Fibroblast of lung (primary cell): ENCODE measurements around the gene NUDCD3.

Experiments
- CTCF ChIP-seq, 2 donors: IDR thresholded peaks in 1 of 2; conservative IDR thresholded peaks in 1 of 2; 1 replicate in 1 of 2; 2 replicates in 1 of 2; pipeline ENCODE4 v1.5.1; 2011 to 2012; ENCODE audit warnings: low read length in 2 of 2, control low read depth in 1 of 2, inconsistent platforms in 1 of 2, low read depth in 1 of 2, mild to moderate bottlenecking in 1 of 2
- EZH2 ChIP-seq: IDR thresholded peaks from 2 replicates; pipeline ENCODE4 v1.5.1; 2012; ENCODE audit warnings: low read length, control low read depth, mild to moderate bottlenecking; ENCODE audit errors: missing control alignments

GRCh38 chr7:44400033-44400511 is 90.4 kb downstream of the NUDCD3 start:
- no peak for TF ChIP-seq CTCF (conservative IDR thresholded peaks at IDR 0.05 in 1 of 2, IDR thresholded peaks at IDR 0.05 in 1 of 2; ENCODE audit: low read depth in 1 of 2, low read length in 2 of 2)
- TF ChIP-seq EZH2: no peak
